Hepatocyte (in vitro differentiated cells): ENCODE data around the gene SGF29.

Source experiments
- CTCF ChIP-seq: fragments of 200-600 bp; sonication (generic); IDR thresholded peaks from 2 replicates; pipeline ENCODE4 v1.5.1; 2016; ENCODE audit warnings: antibody characterized with exemption, mild to moderate bottlenecking; ENCODE audit not compliant: poor library complexity
- EZH2 ChIP-seq: fragments of 200-600 bp; sonication (generic); IDR thresholded peaks from 2 replicates; pipeline ENCODE4 v1.6.1; 2016; ENCODE audit warnings: antibody characterized with exemption, mild to moderate bottlenecking, borderline replicate concordance
- EZH2phosphoT487 ChIP-seq: fragments of 200-600 bp; sonication (generic); IDR thresholded peaks from one replicate; pipeline ENCODE4 v1.6.1; 2018; ENCODE audit warnings: antibody characterized with exemption, mild to moderate bottlenecking, low read depth, moderate library complexity; ENCODE audit not compliant: unreplicated experiment, severe bottlenecking

DNA sequence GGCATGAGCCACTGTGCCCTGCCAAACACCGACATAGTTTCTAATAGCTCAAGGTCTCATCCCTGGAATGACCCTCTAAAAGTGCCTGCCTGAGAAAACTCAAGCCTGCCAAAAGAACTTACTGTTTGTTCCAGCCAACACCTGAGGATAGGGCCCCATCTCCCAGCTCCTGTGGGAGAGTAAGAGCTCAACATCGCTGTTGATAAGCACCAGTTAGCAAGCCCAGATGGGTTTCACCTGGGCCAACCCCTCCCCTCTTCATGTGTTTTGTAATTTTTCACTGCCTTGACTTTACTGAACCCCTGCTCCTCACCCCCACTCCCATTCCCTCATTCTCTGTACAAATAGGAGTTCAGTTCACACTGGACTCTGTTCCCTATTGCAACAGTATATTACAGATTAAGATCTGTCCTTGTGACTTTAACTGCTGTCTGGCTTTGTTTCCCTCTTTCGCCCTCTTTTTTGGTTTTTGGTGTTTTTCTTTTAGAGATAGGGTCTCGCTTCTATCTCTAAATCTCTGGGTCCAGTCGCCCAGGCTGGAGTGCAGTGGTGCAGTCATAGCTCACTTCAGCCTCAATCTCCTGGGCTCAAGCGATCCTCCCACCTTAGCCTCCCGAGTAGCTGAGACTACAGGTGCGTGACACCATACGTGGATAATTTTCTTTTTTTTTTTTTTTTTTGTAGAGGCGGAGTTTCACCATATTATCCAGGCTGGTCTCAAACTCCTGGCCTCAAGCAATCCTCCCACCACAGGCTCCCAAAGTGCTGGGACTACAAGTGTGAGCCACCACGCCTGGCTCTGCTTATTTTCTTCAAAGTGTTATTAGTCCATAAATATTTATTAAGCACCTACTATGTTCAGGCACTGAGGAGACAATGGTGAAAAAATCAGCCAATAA lies 27.3 kb upstream of the SGF29 start:
- TF ChIP-seq CTCF = no peak
- TF ChIP-seq EZH2 = no peak
- TF ChIP-seq EZH2phosphoT487 = no peak
